HG03066 (cell line): Measurements from ENCODE around the gene SLC22A7.
"Not testable (repeated sequence)": the region's sequence is repeated elsewhere in the genome, so short reads cannot be mapped to it uniquely, and the experiment has no call there.

Experiments
- ATAC-seq: cut with Tn5 transposase; IDR thresholded peaks from one replicate; pipeline ENCODE4 v1.9.1; 2021; ENCODE audit warnings: low read depth; ENCODE audit not compliant: unreplicated experiment

The SLC22A7 gene

GRCh38 chr6:43299338-43300293 is 1.6 kb downstream of the SLC22A7 start:
- no peak for ATAC-seq

GRCh38 chr6:43301081-43301870 is 3.2 kb downstream of the SLC22A7 start:
- no peak for ATAC-seq

DNA sequence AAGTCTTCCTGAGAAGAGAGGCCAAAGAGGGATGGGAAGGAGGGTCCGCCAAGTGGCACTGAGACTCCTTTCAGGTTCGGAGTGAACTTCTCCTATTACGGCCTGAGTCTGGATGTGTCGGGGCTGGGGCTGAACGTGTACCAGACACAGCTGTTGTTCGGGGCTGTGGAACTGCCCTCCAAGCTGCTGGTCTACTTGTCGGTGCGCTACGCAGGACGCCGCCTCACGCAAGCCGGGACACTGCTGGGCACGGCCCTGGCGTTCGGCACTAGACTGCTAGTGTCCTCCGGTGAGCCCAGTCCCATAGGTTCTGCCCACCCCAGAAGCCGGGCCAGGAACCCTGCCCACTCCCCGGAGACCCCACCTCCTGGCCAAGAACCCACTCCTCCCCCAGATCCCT is 4.1 kb downstream of the SLC22A7 start:
- ATAC-seq: no peak

GRCh38 chr6:43303006-43303405 is 4.9 kb downstream of the SLC22A7 start:
- ATAC-seq: not testable (repeated sequence)

GRCh38 chr6:43303751-43304331 is 5.8 kb downstream of the SLC22A7 start:
- no peak for ATAC-seq

GRCh38 chr6:43304361-43304760 is 6.3 kb downstream of the SLC22A7 start:
- no peak for ATAC-seq

- no peak for ATAC-seq
Measured at GRCh38 chr6:43304882-43305281, 6.8 kb downstream of the SLC22A7 start.

- no peak for ATAC-seq
Measured at GRCh38 chr6:43306086-43306485, 8.0 kb downstream of the SLC22A7 start.

- ATAC-seq: no peak
Measured at GRCh38 chr6:43307451-43308100, 9.5 kb downstream of the SLC22A7 start.

GRCh38 chr6:43308101-43308989 is 10.3 kb downstream of the SLC22A7 start, which contains the start of gene CRIP3:
TSS of gene CRIP3 (minus strand) at chr6:43308826. CDS start at chr6:43308792, 34 bp downstream.
- ATAC-seq: no peak

- ATAC-seq: no peak
Measured at GRCh38 chr6:43308990-43309477, 11.0 kb downstream of the SLC22A7 start.

- ATAC-seq: no peak
Measured at GRCh38 chr6:43310134-43310533, 12.1 kb downstream of the SLC22A7 start.

GRCh38 chr6:43310624-43311023 is 12.6 kb downstream of the SLC22A7 start:
- ATAC-seq: no peak

- ATAC-seq: no peak
Measured at GRCh38 chr6:43311666-43312065, 13.6 kb downstream of the SLC22A7 start.

DNA sequence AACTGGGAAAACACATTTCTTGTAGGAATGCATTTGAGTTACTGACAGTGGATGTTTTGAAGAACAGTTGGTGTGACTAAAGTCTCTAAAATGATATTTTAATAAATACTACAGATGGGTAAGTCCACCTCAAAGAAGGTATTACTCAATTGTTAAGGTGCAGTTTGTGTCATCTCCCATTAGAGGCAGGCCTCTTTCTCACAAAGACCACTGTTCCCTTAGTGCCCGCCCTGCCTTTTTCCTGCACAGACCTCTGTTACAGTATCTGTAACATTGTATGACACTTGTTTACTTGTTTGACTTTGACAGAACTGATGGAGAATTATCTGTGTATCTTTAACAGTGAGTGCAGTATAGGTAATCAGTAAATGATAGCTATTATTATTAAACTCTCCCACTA is 15.8 kb downstream of the SLC22A7 start:
- ATAC-seq: no peak

DNA sequence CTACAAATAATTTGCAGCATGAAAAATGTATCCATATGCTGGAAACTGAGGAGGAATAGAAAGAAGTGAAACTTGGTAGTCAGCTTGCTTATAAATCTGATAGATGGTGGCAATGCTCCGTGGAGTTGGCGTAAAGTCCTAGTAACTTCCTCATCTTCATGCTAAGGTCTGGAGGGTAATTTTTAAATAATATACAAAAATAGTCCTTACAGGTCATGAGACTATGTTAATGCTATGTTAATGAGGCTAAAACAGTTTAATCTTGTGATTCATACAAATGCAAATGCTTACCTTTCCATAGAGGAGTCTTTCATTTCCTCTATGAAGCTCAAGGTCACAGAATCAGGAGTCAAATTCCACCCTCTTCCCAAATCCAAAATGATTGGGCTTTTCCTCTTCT is 20.0 kb downstream of the SLC22A7 start:
- ATAC-seq: no peak

GRCh38 chr6:43325876-43326275 is 27.8 kb downstream of the SLC22A7 start:
- no peak for ATAC-seq

DNA sequence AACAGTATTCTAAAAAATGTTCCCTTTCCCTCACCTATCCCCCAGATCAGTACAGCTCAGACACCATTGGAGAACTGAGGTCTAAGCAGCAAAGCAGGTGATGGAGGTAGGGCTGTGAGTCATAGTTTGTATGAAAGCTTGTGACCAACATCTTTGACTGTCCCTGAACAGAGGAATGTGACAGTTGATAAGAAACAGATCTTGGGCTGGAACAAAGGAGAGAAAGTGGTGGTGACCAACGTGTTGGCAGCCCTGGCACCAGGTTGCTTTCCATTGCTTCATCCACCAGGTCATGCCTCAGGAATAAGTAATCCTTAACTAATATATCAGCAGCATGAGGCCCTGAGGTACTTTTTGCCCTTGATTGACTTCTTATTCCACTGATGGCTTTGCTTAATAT is 30.5 kb downstream of the SLC22A7 start:
- ATAC-seq: no peak

GRCh38 chr6:43331470-43331869 is 33.4 kb downstream of the SLC22A7 start:
- ATAC-seq: no peak
